ENCODE results near the gene INF2. TPM values are rescaled to one million over a fixed set of nuclear protein-coding genes. Genes with fewer than 3 reads are reported as not detected.
A peak's percentile ranks its signal among the peaks of the same experiment; 100 is the strongest.

The INF2 gene
- total and polyA plus RNA-seq, 9 of the 15 experiments (the other 6 are each of a cell fraction or from before 2014, with no cell fraction given): 0.56 to 31.3 (median 7.8) TPM

DNA sequence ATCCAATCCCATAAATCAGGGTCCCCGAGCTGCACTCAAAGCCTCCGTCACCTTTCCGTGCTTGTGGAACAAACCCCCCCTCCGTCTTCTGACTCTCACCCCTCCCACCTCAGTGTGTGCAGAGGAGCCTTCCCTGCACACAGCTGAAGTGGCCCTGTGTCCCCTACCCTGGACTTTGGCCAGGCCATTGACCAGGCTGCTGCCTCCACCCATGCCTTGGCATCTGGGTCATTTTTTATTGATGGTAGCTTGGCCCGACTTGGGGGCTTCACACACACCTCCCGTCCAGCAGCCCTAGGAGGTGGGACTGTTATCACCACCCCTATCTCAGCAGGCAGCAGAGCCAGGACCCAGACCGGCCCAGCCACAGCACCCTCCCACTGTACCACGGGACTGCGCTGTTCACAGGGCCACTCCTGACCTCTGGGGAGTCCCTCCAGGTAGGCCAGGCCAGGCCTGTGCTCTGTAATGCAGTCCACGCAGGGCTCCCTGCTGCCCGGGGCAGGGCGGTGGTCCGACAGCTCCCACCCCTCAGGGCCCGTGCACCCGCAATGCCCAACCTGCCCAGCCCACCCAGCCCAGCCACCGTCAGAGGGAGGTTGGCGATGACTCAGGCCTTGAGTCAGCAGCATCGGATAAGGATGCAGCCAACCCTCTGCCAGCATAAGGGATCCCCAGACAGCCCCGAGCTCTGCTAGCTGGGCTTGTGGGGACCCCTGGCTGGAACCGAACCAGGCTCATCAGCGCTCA is 9.2 kb upstream of the INF2 start (continued):
- TF ChIP-seq, protein P1, sequence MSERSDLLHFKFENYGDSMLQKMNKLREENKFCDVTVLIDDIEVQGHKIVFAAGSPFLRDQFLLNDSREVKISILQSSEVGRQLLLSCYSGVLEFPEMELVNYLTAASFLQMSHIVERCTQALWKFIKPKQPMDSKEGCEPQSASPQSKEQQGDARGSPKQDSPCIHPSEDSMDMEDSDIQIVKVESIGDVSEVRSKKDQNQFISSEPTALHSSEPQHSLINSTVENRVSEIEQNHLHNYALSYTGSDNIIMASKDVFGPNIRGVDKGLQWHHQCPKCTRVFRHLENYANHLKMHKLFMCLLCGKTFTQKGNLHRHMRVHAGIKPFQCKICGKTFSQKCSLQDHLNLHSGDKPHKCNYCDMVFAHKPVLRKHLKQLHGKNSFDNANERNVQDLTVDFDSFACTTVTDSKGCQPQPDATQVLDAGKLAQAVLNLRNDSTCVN (CRISPR knock-in tag; IDR thresholded peaks at IDR 0.05): no peak
- TF ChIP-seq ARID1B (IDR thresholded peaks at IDR 0.05) (peak; percentile 31), ETS2 (tag; IDR thresholded peaks at IDR 0.05; ENCODE audit: borderline replicate concordance, poor library complexity, severe bottlenecking) (no peak), YY1 (IDR thresholded peaks at IDR 0.05; ENCODE audit: borderline replicate concordance in 1 of 3, control insufficient read depth in 1 of 3, extremely low read depth in 1 of 3, insufficient read depth in 3 of 3, insufficient read length in 1 of 3, insufficient replicate concordance in 2 of 3, low read depth in 1 of 3, low read length in 2 of 3) (no peak), ZNF707 (CRISPR knock-in tag; conservative IDR thresholded peaks at IDR 0.05) (no peak), ZNF197 (CRISPR knock-in tag; IDR thresholded peaks at IDR 0.05; ENCODE audit: low read depth) (no peak), RB1 (IDR thresholded peaks at IDR 0.05; ENCODE audit: low read depth) (no peak), RBM22 (IDR thresholded peaks at IDR 0.05; ENCODE audit: low read depth, low read length, poor library complexity, severe bottlenecking) (no peak), POU5F1 (IDR thresholded peaks at IDR 0.05; ENCODE audit: borderline replicate concordance, low read depth, low read length, partially characterized antibody) (no peak), NFE2L1 (tag; IDR thresholded peaks at IDR 0.05; ENCODE audit: borderline replicate concordance, low read depth) (no peak), C11orf30 (IDR thresholded peaks at IDR 0.05; ENCODE audit: low read depth) (0 out of 2 replicates have a peak, but pooled peaks have one; percentile 14), PHB (CRISPR knock-in tag; IDR thresholded peaks at IDR 0.05) (no peak), ZBTB17 (CRISPR knock-in tag; IDR thresholded peaks at IDR 0.05) (no peak), U2AF1 (optimal IDR thresholded peaks at IDR 0.05; ENCODE audit: low read depth, low read length) (no peak)
- TF ChIP-seq, protein P2, sequence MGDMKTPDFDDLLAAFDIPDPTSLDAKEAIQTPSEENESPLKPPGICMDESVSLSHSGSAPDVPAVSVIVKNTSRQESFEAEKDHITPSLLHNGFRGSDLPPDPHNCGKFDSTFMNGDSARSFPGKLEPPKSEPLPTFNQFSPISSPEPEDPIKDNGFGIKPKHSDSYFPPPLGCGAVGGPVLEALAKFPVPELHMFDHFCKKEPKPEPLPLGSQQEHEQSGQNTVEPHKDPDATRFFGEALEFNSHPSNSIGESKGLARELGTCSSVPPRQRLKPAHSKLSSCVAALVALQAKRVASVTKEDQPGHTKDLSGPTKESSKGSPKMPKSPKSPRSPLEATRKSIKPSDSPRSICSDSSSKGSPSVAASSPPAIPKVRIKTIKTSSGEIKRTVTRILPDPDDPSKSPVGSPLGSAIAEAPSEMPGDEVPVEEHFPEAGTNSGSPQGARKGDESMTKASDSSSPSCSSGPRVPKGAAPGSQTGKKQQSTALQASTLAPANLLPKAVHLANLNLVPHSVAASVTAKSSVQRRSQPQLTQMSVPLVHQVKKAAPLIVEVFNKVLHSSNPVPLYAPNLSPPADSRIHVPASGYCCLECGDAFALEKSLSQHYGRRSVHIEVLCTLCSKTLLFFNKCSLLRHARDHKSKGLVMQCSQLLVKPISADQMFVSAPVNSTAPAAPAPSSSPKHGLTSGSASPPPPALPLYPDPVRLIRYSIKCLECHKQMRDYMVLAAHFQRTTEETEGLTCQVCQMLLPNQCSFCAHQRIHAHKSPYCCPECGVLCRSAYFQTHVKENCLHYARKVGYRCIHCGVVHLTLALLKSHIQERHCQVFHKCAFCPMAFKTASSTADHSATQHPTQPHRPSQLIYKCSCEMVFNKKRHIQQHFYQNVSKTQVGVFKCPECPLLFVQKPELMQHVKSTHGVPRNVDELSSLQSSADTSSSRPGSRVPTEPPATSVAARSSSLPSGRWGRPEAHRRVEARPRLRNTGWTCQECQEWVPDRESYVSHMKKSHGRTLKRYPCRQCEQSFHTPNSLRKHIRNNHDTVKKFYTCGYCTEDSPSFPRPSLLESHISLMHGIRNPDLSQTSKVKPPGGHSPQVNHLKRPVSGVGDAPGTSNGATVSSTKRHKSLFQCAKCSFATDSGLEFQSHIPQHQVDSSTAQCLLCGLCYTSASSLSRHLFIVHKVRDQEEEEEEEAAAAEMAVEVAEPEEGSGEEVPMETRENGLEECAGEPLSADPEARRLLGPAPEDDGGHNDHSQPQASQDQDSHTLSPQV (IDR thresholded peaks at IDR 0.05): no peak
- TF ChIP-seq, protein P3, sequence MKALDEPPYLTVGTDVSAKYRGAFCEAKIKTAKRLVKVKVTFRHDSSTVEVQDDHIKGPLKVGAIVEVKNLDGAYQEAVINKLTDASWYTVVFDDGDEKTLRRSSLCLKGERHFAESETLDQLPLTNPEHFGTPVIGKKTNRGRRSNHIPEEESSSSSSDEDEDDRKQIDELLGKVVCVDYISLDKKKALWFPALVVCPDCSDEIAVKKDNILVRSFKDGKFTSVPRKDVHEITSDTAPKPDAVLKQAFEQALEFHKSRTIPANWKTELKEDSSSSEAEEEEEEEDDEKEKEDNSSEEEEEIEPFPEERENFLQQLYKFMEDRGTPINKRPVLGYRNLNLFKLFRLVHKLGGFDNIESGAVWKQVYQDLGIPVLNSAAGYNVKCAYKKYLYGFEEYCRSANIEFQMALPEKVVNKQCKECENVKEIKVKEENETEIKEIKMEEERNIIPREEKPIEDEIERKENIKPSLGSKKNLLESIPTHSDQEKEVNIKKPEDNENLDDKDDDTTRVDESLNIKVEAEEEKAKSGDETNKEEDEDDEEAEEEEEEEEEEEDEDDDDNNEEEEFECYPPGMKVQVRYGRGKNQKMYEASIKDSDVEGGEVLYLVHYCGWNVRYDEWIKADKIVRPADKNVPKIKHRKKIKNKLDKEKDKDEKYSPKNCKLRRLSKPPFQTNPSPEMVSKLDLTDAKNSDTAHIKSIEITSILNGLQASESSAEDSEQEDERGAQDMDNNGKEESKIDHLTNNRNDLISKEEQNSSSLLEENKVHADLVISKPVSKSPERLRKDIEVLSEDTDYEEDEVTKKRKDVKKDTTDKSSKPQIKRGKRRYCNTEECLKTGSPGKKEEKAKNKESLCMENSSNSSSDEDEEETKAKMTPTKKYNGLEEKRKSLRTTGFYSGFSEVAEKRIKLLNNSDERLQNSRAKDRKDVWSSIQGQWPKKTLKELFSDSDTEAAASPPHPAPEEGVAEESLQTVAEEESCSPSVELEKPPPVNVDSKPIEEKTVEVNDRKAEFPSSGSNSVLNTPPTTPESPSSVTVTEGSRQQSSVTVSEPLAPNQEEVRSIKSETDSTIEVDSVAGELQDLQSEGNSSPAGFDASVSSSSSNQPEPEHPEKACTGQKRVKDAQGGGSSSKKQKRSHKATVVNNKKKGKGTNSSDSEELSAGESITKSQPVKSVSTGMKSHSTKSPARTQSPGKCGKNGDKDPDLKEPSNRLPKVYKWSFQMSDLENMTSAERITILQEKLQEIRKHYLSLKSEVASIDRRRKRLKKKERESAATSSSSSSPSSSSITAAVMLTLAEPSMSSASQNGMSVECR (CRISPR knock-in tag; IDR thresholded peaks at IDR 0.05): no peak

Data from K562 (cell line).